Stimulated activated CD4-positive, alpha-beta T cell treated with anti-CD3 and anti-CD28 coated beads, Interleukin-2, amount 100 ng/mL, for 24 hours (primary cell): Measurements from ENCODE around the gene MMRN2.
"Not testable (repeated sequence)": the region's sequence is repeated elsewhere in the genome, so short reads cannot be mapped to it uniquely, and the experiment has no call there.

ENCODE experiments used
- DNase-seq, 2 donors: peaks; one replicate each; pipeline ENCODE4 v3.0.0-alpha.2; 2020

The MMRN2 gene

GRCh38 chr10:86941426-86941825 lies 16.0 kb downstream of the MMRN2 start:
- no peak for DNase-seq

DNA sequence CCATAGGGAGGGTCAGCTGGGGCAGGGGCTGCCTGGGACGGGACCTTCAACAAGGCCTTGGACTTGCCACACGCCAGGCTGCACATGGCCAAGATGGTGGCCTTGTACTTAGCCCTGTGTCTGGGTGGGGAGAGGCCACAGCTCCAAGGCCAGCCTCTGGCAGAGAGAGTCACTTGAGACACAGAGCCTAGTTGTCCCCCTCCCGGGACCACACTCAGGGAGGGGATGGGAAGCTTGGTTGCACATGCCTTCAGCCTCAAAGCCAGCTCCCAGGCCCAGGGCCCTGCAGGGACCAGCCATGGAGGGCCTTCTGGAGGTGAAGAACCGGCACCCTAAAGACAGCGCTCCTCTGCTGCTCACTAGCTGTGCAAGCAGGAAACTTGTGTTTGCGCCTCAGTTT lies 16.7 kb downstream of the MMRN2 start:
- no peak for DNase-seq

- not testable (repeated sequence) for DNase-seq
Measured at GRCh38 chr10:86940076-86940475, 17.3 kb downstream of the MMRN2 start.

GRCh38 chr10:86938260-86938659 lies 19.2 kb downstream of the MMRN2 start:
- DNase-seq = no peak

GRCh38 chr10:86937502-86938154 lies 19.8 kb downstream of the MMRN2 start:
- no peak for DNase-seq

DNA sequence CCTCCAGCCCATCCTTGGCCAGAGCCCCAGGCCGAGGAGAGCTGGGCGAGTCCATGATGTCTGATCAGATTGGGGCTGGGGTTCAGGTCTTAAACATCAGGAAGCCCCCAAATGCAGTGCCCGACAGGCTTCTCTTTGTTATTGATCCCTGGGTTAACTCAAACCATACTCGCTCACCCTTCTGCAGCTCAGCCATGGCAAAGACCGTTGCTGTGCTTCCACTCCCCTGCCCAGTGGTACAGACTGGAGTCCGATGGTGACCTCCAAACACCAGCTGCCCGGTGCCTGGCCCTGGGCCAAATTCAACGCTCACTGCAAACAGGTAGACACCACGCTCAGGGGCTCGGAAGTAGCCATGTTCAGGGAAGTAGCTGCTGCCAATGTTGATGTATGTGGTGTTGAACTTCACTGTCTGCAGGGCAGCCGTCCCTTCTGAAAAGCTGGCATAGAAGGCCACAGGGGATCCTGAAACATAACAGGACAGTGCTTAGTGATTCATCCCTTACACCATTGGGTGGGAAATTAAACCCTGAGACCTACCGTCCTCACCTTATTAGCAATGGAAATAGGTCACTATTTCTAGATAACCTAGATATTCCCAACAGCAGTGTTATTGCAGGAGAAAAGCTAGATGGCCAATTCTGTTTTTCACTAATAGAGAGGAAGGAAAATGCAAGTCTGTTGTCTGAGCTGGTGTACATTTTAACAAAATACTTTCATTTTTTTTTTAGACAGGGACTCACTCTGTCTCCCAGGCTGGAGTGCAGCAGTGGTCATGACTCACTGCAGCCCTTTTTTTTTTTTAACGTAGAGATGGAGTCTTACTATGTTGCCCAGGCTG lies 20.5 kb downstream of the MMRN2 start:
- no peak for DNase-seq

- not testable (repeated sequence) for DNase-seq
Measured at GRCh38 chr10:86934162-86934711, 23.2 kb downstream of the MMRN2 start.

DNA sequence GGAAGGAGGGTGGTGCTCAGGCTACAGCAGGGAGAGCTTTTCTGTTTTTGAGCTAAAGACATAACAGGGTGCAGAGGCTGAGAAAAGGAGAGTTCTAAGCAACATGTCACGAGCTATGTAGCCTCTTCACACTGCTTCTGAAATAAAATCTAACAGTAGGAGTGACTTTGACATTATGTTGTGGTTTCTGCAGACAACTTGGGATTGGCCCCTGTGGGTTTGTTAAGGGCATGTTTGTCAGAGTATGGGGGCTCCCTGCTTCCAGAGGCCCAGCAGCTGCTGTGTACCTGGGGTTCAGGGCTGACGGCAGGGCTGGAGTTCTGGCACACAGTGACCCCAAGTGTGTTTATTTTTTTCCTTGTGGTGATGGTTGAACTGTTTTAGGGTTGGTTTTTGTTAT lies 24.7 kb downstream of the MMRN2 start:
- no peak for DNase-seq

DNA sequence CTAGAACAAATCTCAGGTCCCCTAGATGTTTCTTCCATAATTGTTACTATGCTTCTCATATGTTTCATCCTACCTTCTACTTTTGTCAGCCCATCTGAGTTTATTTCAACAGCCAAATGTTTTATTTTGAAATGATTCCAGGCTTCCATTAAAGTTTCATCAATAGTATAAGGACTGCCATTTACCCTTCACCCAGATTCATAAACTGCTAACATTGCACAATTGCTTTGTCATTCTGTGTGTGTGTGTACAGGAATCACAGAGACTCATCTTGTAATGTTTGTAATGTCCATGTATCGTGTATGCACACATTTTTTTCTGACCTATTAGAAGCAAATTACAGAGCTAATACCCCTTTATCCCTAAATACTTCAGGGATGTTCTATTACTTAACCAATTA lies 25.5 kb downstream of the MMRN2 start:
- DNase-seq = no peak

GRCh38 chr10:86929468-86930380 lies 27.7 kb downstream of the MMRN2 start:
- no peak for DNase-seq

GRCh38 chr10:86922553-86922961 lies 34.9 kb downstream of the MMRN2 start:
- DNase-seq = no peak

- DNase-seq = no peak
Measured at GRCh38 chr10:86918022-86918471, 39.4 kb downstream of the MMRN2 start.

DNA sequence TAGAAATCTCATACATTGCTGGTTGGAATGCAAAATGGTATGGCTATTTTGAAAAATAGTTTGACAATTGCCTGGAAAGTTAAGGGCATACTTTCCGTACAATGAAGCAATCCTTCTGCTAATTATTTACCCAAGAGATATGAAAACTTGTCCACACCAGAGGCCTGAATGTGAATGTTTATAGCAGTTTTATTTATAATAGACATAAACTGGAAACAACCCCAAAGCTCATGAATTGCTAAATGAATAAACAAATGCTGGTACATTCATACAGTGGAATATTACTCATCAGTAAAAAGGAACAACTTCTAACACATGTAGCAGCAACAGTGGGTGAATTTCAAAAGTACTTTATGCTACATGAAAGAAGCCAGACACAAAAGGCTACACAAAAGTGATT lies 42.7 kb downstream of the MMRN2 start:
- DNase-seq = no peak

- DNase-seq = no peak
Measured at GRCh38 chr10:86905429-86905828, 52.0 kb downstream of the MMRN2 start.

DNA sequence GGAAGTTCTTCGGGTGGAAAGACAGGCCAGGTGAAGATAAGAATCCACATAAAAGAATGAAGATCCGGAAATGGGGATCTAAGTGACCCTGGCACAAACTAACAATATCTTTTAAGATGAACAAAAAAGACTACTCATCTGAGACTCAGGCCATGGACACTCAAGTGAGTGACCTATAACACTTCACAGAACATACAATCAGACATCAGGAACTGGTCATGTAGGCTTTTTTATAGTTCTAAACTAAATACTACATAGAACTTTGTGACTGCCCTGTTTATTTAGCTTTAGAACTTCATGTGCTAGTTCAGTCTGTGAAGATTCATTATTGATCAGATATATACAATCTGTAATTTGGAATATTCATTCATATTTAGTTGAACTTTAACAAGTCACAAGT lies 52.8 kb downstream of the MMRN2 start:
- no peak for DNase-seq

GRCh38 chr10:86900955-86901354 lies 56.5 kb downstream of the MMRN2 start:
- no peak for DNase-seq

GRCh38 chr10:86899670-86900276 lies 57.6 kb downstream of the MMRN2 start:
- DNase-seq = peak; percentile 28 to 43

DNA sequence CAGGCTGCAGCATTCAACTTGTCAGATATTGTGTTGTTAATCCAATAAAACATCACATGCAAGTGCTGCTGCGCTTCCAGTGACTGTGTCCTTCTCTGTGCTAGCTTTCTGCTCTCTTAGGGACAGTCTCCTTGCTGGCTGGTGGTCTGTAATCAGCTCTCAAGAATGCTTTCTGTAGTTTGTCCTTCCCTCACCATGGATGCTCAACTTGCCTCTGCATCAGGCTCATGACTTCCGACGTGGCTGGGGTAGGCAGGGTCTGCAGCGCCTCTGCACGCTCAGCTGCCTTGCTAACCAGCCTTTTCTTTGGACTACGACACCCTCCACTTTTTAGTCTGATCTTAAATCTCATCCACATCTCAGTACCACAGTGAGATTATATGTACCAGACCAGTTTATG lies 58.3 kb downstream of the MMRN2 start:
- DNase-seq = no peak

DNA sequence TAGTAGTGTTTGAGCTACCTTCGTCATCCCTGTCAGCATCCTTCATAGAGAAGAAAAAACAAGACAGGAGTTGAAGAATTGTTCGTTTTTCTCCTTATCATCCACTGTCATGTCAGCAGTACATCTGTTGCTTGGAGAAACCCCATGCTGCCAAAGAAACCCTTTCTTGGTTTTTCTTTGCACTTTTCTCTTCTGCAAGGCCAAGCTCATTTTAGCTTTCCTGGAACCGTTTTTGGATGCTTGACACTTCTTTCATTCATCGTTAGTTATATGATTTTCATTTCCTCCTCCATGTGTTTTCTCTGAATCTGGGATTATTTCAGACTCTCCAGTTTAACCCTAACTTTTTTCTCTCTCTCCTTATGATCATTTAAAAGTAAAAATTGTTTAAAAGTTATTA lies 58.9 kb downstream of the MMRN2 start:
- DNase-seq = no peak

DNA sequence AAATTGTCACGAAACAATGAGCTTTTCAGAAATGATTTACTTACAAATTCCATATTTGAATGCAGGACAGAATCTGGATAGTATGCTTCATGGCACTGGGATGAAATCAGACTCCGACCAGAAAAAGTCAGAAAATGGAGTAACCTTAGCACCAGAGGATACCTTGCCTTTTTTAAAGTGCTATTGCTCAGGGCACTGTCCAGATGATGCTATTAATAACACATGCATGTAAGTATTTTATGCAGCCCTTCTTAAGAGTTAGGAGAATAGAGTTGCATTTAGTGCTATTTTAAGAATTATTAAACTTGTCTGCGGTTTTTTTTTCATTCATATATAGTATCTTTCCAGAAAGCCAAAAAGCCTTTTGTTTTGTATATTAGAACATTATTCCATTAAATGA lies 67.4 kb downstream of the MMRN2 start:
- no peak for DNase-seq

GRCh38 chr10:86888585-86889381 lies 68.6 kb downstream of the MMRN2 start:
- no peak for DNase-seq
